Measurements from ENCODE around the gene MCM8.
"Not testable (repeated sequence)": the region's sequence is repeated elsewhere in the genome, so short reads cannot be mapped to it uniquely, and the experiment has no call there.

Gene MCM8

DNA sequence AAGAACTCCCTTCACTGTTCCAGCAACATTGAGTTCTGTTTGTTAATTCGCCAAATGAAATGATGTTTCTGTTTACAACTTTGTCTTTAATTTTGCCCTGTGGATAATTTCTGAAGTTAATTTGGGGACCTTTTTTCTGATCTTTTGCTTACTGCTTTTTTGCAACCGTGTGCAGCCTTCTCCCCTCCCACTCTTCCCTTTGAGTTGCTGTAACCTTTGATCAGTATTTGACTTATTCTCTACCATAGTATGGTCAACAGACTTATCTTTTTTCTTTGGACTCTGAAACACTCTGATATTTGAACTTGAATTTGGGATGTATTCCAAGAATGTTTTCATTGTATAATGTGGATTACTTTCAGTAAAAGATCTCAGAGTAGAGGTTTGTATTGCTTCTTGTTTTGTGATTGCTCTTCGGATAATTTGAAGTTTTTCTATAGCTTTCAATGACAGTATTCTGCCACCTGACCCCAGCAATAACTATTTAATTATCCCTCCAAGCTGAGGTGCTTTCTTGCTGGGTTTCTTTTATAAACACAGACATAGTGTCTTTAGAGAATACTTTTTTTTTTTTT, 57.2 kb downstream of the MCM8 start:
- DNase-seq = no peak

DNA sequence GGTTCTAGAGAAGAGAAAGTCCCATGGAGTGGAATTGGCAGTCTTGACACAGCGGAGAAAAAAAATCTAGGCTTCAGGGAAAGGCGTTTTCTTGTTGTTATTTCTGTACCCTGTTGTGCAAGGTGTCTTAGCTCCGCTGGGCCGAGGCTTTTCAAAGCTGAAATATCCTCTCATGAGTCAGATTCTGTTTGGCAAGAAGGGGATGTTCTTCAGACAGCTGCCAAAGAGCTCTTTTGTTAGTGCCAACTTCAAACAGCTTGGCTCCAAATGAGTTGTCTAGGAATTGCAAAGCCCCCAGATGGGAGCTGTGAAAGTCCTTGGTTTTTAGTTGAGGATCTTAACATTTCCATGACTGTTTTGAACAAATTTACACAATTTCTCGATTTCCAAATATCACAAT, 57.8 kb downstream of the MCM8 start:
- peak; percentile 48 to 80 for DNase-seq

DNA sequence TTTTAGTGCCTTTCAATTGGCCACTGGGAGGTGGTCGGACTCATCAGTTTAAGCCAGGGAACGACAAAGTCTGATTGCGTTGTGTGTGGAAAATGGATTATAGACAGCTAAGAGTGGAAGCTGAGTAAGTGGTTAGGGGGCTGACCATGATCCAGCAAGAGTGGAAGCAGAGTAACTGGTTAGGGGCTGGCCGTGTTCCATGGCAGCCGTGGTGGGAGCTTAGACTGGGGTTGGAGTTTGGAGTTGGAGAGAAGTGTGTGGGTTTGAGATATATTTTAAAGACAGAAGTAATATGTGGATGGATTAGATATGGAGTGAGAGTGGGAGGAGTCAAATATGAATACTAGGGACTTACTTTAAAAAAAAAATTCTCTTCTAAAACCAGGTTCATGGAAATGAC, 61.7 kb downstream of the MCM8 start:
- DNase-seq = no peak

DNA sequence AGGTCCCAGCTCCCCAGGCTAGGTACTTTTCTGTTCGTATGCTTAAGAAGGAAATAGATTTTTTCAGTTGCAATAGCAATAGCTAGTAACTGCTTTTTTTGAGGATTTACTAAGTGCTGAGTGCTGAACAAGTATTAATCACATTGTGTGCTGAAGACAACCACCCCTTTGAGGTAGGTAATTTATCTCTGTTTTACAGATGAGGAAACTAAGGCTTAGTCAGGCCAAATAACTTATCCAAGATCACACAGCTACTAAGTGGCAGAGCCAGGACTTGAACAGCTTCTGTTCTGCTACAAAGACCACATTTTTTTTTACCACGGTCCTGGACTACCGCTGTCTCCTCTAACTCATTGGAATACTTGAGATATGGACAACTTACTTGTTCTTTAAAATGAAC, 63.6 kb downstream of the MCM8 start:
- no peak for DNase-seq

DNA sequence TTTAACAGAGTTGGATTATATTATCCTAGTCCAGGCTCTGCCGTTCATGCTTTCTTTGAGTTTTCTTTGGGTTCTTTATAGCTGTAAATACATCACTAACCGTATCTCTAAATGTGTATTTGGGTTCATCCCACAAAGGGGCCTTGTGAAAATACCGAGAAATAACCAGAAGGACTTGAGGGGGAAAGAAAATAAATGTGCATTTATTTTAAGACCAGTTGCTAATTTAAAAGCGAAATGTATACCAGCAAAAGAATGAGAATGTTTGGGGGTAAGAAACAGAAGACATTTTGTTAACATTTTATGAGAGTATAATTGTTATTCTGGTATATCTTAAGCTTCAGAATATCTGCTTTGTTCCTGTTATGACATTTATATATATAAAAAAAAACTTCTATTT, 64.5 kb downstream of the MCM8 start:
- DNase-seq = no peak

DNA sequence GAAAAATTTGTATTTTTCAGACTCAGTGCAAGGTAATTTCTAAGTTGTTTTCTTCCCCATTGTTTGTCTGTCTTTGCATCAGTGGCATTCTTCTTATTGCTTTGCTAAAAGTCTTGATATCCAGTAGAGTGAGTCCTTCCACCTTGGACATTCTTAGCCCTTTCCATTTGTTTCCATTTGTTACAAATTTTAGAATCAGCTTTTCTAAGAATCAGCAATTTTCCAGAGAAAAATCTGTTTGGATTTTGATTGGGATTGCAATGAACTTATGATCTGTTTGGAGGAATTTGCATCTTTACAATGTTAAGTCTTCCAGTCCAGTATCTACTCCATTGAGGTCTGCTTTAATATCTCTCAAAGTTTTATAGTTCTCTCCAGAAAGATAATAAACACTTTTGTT, 67.0 kb downstream of the MCM8 start:
- DNase-seq = no peak

DNA sequence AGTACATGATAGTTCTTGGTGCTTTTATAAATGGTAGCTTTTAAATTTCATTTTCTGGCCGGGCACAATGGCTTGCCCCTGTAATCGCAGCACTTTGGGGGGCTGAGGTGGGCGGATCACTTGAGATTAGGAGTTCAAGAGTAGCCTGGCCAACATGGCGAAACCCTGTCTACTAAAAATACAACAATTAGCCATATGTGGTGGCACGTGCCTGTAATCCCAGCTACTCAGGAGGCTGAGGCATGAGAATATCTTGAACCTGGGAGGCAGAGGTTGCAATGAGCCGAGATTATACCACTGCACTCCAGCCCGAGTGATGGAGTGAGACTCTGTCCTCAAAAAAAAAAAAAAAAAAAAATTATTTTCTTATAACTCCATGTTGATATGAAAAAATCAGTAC, 67.4 kb downstream of the MCM8 start:
- no peak for DNase-seq

DNA sequence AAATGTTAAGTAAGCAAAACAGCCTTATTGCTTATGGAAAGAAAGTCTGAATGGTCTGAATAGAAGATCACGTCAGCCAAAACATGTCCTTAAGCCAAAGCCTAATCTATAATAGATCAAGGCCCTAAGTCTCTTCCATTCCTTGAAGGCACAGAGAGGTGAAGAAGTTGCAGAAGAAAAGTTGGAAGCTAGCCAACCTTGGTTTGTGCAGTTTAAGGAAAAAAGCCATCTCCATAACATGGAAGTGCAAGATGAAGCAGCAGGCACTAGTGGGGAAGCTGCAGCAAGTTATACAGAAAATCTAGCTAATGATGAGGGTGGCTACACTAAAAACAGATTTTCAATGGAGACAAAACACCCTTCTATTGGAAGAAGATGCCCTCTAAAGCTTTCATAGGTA, 74.3 kb downstream of the MCM8 start:
- no peak for DNase-seq

DNA sequence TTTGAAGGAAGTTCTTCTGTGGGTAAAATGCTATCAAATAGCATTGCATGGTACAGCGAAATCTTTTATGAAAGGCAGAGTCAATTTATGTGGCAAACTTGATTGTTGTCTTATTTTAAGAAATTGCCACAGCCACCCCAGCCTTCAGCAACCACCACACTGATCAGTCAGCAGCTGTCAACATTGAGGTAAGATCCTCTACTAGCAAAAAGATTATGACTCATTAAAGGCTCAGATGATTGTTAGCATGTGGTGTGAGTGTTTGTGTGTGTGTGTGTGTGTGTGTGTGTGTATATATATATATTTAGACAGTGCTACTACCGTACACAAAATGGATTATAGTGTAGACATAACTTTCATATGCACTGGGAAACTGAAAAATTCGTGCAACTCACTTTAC, 75.6 kb downstream of the MCM8 start:
- no peak for DNase-seq

DNA sequence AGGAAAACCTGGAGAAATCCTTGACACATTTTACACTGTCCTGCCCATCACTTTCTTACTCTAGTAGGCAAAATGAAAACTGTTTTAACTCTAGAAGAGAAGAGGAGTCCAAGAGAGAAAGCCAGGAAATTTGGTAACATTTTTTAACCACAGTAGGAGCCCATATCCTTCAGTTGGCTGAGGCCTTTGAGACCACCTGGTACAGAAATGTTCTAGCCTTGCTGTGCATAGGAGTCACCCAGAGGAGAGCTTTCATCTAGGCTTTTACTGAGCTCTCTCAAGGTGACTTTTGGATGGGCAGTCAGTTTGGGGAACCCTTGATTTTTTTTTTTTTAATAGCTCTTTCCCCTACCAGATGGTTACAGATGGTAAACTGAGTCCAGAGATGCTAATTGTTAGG, 78.4 kb downstream of the MCM8 start:
- no peak for DNase-seq

DNA sequence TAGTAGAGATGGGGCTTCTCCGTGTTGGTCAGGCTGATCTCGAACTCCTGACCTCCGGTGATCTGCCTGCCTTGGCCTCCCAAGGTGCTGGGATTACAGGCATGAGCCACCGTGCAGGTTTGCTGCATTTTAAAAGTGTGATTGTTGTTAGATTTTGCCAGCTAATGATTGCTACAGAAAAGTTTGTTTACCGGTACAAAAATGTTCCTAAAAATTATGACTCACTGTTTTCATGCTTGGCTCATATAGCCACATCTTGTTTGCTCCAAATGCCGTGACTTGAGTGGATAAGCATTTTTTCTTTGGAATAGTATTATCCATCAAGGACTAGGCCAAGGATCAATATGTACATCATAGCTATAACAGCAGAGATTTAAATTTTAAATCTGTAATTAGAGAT, 79.1 kb downstream of the MCM8 start:
- no peak for DNase-seq

DNA sequence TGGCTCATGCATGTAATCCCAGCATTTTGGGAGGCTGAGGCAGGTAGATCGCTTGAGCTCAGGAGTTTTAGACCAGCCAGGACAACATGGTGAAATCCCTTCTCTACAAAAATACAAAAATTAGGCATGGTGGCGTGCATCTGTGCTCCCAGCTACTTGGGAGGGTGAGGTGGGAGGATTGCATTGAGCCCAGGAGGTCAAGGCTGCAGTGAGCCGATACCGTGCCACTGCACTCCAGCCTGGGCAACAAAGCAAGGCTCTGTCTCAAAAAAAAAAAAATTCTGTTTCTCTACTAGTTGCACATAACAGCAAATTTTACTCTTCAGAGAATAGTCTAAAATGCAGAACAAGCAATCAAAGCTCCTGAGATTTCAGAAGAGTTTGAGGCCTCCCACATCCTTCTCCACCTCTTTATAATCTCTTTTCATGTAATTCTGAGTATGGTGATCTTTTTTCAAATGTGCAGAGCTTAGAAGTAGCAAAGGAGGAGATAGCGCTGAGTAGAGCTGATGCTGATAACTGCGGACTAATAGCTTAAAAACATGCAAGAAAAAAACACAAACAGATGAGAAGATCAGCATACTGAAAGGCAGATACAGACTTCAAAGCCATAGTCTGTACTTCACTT, 80.1 kb downstream of the MCM8 start:
- DNase-seq = no peak

DNA sequence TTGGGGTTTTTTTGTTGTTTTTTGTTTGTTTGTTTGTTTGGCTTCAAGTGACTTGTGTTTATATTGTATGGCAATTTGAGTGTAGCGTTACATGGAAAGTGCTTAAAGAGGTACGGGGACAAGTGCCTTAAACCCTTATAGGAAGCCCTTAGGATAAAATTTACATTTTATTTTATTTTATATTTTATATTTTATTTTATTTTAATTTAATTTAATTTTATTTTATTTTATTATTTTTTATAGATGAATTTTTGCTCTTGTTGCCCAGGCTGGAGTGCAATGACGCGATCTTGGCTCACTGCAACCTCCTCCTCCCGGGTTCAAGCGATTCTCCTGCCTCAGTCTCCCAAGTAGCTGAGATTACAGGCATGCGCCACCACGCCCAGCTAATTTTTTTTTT, 82.5 kb downstream of the MCM8 start:
- DNase-seq = not testable (repeated sequence)

DNA sequence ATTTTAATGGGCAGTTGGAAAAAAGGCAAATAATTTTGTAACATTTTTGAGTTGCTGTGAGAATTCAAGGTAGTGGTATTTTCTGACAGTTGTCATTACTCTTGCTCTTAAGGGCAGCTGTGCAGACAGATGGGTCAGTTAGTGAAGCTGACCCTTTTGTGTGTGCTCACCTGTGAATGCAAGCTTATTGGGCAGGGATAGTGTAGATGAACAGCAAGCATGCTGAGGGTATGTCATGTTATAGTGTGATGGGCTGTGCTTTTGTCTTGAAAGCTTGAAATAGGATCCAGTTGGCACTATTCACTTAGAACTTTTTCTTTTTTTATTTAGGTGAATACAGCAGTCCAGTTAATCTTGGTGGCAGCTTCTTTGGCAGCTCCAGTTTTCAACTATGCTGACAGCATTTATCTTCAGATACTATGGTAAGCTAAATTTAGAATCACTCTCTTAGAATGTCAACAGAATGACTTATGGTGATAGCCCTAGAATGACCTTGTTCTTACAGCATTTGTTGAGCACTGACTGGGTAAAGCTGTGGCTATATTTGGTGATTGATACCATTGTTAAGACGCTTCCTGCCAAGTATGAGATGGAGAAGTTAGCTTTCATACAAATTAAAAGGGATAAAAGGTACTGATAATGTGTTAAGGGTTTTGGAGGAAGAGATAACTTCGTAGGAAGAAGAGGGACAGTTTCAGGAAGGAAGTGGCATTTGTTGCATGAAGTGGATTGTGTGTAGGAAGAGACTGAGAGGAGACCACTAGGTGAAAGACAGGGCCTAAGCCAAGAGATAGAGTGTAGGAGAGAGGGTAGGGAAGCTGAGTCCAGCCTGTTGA, 83.9 kb downstream of the MCM8 start:
- DNase-seq = no peak

DNA sequence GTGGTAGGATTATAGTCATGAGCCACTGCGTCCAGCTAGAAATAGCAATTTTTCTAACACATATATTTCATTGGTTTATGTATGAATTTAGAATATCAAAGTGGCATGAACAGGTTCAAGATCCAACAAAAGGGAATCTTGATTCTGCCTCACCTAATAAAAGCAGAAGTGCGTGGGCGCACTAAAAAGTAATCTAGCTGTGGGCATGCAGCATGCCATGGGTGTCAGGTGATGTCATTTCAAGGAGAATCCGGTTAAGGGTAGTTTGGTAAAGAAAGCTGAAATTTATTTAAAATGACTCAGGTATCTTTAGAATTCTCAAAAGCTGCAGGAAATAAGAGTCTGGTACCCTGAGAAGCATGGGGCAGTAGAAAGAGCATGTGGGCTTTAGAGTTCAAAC, 85.8 kb downstream of the MCM8 start:
- no peak for DNase-seq

DNA sequence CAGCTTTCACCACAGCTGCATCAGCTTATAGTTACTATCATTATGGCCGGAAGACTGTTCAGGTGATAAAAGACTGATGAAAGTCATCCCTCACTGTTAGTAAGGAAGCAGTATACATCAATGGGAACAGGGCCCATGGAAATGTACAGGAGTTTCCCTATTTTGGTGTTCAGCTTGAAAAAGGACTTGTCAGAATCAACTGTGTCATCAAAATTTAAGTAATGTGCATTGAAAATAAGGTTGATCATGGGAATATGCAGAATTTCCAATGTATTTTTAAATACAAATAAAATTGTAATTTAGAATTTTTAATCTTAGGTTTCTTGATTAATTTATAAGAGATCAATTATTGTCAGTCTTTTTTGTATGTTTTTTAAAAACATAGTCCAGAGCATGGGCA, 86.6 kb downstream of the MCM8 start:
- DNase-seq = no peak

DNA sequence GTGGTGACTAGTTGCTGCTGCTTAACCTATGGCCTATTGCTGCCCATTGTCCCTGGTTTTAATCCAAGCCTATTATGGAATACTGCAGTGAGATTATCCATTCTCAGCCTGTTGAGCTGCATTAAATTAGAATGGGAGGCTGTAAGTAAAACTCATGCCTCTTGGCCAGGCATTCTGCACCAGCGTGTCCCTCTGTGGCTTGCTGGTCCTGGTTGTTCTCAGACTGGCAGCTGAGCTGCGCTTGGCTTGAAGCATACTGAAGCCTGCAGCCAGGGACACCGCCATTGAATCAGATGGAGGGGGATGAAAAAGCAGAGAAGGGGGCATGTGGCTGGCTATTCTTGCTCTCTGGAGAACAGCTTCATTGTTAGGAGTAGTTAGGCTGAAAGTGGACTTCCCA, 87.8 kb downstream of the MCM8 start:
- no peak for DNase-seq

DNA sequence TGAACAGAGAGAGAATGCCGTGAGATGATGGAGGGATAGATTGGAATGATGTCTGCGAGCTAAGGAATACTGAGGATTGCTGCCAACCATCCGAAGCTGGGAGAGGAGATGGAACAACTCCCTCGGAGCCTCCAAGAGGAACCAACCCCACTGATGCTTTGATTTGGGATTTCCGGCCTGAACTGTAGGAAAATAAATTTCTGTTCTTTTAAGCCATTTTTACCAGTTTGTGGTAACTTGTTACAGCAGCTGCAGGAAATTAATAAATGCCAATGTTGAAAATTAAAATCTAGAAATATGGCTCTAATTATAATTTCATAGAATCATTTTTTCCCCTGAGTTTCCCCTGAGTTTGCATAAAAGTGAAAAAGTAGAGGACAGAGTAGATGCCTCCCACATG, 89.3 kb downstream of the MCM8 start:
- no peak for DNase-seq

DNA sequence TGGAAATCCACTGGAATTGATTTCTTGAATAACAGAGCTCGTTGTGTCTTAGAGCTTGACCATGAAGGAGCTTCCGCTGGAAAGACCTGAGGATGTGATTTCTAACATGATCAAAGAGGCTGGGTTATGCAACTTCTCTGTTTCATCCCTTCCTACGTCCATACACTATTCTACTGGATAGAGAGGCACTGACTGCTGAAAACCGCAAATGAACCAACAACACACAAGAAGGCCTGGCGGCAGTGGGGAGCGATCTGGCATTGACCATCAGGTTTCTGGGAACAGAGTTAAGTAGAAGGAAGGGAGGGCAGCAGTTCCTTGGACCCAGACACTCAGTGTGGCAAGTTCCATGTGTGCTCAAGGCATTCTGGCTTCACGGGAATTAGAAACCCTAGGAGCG, 90.1 kb downstream of the MCM8 start:
- DNase-seq = no peak

DNA sequence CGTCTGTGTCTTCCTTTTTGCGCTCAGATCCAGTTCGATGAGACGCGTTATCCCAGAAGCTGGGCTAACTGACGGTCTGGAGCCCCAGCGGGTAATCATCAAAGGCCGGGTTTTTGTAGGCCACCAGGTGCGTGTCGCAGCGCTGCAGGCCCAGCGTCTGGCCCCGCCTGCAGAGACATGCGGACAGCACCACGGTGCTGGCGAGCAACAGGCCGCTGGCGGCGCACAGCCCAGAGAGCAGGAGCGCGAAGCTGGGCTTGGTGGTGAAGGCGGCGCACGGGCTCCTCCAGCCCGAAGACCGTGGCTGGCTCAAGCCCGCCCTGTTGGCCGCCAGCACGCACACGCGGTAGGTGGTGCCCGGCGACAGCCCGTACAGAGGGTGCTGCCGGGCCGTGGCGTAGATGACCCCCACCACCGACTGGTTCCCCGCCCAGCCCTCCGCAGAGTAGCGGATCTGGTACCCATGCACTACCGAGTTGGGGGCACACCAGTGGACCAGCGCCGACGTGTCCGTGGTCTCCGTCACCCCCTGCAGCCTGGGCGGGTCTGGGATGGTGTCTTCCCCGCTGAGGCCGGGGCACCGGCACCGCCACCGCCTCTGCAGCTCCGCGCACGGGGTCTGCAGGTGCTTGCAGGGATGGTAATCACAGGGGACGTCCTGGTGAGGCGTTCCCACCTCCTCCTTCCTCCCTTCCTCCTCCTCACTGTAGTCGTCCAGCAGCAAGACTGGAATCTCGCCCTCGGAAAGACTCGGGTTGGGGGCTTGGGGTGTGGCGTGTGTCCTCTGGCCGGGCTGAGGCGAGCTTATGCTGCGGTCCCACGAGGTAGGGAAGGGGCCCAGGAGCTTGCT, 90.7 kb downstream of the MCM8 start:
- DNase-seq = no peak

DNA sequence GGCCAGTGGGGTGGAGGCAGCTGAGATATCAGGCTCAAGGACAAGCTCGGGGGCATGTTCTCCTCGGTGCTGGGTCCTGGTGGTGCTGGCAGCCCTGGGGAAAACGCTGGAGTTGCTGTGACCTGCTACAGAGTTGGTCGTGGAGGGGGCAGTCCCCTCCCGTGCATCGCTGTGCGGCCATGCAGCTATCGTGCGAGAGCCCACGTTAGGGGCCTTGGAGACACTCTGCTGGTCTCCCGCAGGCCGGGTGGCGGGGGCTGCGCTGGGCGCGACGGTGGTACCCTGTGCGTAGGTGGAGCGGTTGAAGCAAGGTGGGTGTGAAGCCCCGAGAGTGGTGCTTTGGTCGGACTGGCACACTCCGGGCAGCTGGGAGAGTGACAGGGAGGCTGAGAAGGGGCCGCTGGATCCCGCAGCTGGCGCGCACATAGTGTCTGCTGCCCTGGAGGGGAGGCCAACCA, 91.4 kb downstream of the MCM8 start:
- no peak for DNase-seq

DNA sequence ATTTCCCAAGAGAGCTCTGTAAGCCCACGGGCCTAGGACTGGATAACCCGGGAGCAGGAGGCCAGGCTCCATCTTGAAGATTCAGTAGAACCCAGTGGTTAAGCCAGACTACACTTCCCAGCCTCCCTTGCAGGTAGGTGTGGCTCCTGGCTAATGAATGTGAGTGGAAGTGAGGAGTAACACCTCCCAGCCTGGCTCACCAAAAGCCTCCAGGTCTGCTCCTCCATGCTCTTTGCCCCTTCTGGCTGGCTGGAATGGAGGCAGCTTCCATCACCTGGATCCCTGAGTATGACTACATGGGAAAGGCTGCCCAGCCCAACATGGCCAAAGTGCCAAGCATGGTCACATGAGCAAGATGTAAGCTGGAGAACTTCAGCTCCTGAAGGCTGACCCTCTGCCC, 93.7 kb downstream of the MCM8 start:
- no peak for DNase-seq

DNA sequence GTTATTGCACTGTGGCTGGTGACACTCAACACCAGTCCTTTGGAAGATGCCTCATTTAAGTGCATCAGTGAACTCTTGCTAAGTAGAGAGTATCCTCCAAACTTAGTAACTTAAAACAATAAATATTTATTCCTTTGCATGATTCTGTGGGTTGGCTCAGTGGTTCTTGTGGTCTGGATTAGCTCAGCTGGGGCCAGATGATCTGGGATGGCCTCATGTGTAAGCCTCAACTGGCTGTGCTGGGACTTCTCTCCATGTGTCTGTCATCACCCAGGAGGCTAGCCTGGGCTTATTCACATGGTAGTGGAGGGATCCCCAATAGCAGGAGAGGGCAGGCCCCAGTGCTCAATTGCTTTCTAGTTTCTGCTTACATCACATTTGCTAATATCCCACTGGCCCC, 95.1 kb downstream of the MCM8 start:
- DNase-seq = no peak

DNA sequence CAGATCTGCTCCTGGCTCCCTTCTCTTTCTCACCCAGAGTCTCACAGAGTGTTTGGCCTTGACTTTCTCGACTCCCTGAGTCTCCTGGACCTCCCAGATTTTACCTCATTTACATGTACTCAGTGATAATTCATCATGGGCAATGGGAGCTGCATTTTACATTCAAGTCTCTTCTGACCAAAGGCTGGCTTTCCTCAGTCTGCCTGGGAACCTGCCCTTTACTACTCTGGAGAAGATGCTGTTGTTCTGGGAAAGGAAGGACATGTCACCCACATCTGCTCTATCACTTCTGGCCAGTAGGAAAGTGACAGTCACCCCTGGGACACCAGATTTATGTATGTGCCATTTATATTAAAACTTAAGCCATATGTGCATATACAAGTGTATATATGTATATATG, 96.0 kb downstream of the MCM8 start:
- no peak for DNase-seq
